HL-60 (cell line): ENCODE results near the gene TANC1.

ENCODE experiments used
- DNase-seq, 2 experiments: peaks; one replicate each; pipeline ENCODE4 v3.0.0-alpha.2; 2010 to 2020; ENCODE audit warnings: low read depth in 1 of 2, low spot score in 1 of 2
- H3K27ac ChIP-seq: fragments of 250-450 bp; sonication (Bioruptor Pico); replicated peaks from 2 replicates; pipeline ENCODE4 v1.5.1; 2020; ENCODE audit warnings: mild to moderate bottlenecking, moderate library complexity
- H3K27me3 ChIP-seq: fragments of 250-450 bp; sonication (Bioruptor Pico); 2 replicates; pipeline ENCODE4 v1.5.1; 2021; ENCODE audit warnings: mild to moderate bottlenecking, moderate library complexity; ENCODE audit not compliant: insufficient read depth, poor library complexity, severe bottlenecking
- H3K4me3 ChIP-seq: replicated peaks from 2 replicates; pipeline ENCODE4 v1.5.1; 2011; ENCODE audit warnings: mild to moderate bottlenecking, control low read depth, low read length; ENCODE audit not compliant: insufficient read depth
- CTCF ChIP-seq: IDR thresholded peaks from one replicate; pipeline ENCODE4 v1.5.1; 2011; ENCODE audit warnings: low read length, control low read depth, inconsistent platforms; ENCODE audit not compliant: insufficient read depth
- GABPA ChIP-seq: IDR thresholded peaks from 2 replicates; pipeline ENCODE4 v1.6.1; 2012; ENCODE audit warnings: low read depth
- POLR2AphosphoS5 ChIP-seq: IDR thresholded peaks from 2 replicates; pipeline ENCODE4 v1.6.1; 2012; ENCODE audit warnings: low read depth
- REST ChIP-seq: IDR thresholded peaks from 2 replicates; pipeline ENCODE4 v1.6.1; 2012; ENCODE audit warnings: low read depth; ENCODE audit not compliant: insufficient replicate concordance
- SPI1 ChIP-seq: IDR thresholded peaks from 2 replicates; pipeline ENCODE4 v1.6.1; 2012; ENCODE audit warnings: low read depth, mild to moderate bottlenecking, borderline replicate concordance

TANC1 gene

GRCh38 chr2:159188449-159188848 is 220.0 kb downstream of the TANC1 start:
- H3K4me3 ChIP-seq = no peak overlapping the region
- H3K27ac ChIP-seq = no peak overlapping the region
- DNase-seq = no peak
- TF ChIP-seq REST (no peak), GABPA (no peak), CTCF (no peak), POLR2AphosphoS5 (no peak), SPI1 (no peak)
- H3K27me3 ChIP-seq = no peaks in the 10 kb centered on the region

- TF ChIP-seq REST (no peak), POLR2AphosphoS5 (no peak), CTCF (no peak), SPI1 (no peak), GABPA (no peak)
- no peaks in the 10 kb centered on the region for H3K27me3 ChIP-seq
- no peak overlapping the region for H3K27ac ChIP-seq
- no peak overlapping the region for H3K4me3 ChIP-seq
- DNase-seq = no peak
These were observed 224.0 kb downstream of the TANC1 start for GRCh38 chr2:159192371-159192918.

- H3K27ac ChIP-seq = no peak overlapping the region
- H3K27me3 ChIP-seq = no peaks in the 10 kb centered on the region
- DNase-seq = peak in 1 of 2 experiments; percentile 4
- H3K4me3 ChIP-seq = no peak overlapping the region
- TF ChIP-seq GABPA (no peak), CTCF (no peak), REST (no peak), POLR2AphosphoS5 (no peak), SPI1 (no peak)
These were observed 225.4 kb downstream of the TANC1 start for GRCh38 chr2:159193791-159194190.
